ENCODE results near the gene RALGPS1. TPM values are rescaled to one million over a fixed set of nuclear protein-coding genes. Genes with fewer than 3 reads are reported as not detected.

RALGPS1 gene
- total and polyA plus RNA-seq, 2 of the 8 experiments (the other 6 are each of a cell fraction or from before 2014, with no cell fraction given) = 20.0 to 23.5 TPM

DNA sequence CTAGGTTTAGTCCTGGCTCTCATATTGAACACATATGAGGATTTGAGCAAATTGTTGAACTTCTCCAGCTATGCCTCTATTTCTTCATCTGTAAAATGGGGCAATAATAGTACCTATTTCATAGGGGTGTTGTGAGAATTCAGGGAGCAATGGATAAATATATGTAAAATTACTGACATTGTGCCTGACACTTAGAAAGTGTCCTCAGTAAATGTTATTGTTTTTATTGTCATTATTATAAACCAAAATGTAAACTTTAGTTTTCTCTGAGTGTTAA is 106.2 kb downstream of the RALGPS1 start:
- H2BK120ac ChIP-seq (replicated peaks; ENCODE audit: low read depth, low read length) = no peak overlapping the region
- H3K18ac ChIP-seq (ENCODE audit: extremely low read depth, low read length) = no peak overlapping the region
- H4K91ac ChIP-seq (replicated peaks; ENCODE audit: insufficient read length, low read length) = no peak overlapping the region
- no peak overlapping the region for H4K5ac ChIP-seq (ENCODE audit: insufficient read length, low read depth, low read length)
- CTCF ChIA-PET (ENCODE audit: partially characterized antibody) = interaction anchor here (0.7 kb wide), 2 partner anchors 55 to 139 kb away, joined by 3 to 4 read pairs; no protein-coding TSS in a partner anchor
- H3K9me3 ChIP-seq (ENCODE audit: insufficient read depth in 2 of 2, low read depth in 1 of 2, low read length in 1 of 2) = no peaks in the 10 kb centered on the region
- no peak overlapping the region for H2BK5ac ChIP-seq (ENCODE audit: low read depth, low read length)
- no peak overlapping the region for H3K56ac ChIP-seq (replicated peaks; ENCODE audit: insufficient read length, low read depth, low read length)
- no peak overlapping the region for H3K14ac ChIP-seq (ENCODE audit: insufficient read length)
- POLR2A ChIA-PET (ENCODE audit: partially characterized antibody) = no interaction called here
- DNase-seq (ENCODE audit: low read depth in 1 of 2, low spot score in 2 of 2) (no peak), FAIRE-seq (no peak)
- H2AFZ ChIP-seq (ENCODE audit: low read length) = no peak overlapping the region
- no peaks in the 10 kb centered on the region for H3K23me2 ChIP-seq (ENCODE audit: low read depth, low read length)
- no peak overlapping the region for H2AK5ac ChIP-seq (ENCODE audit: low read depth, low read length)
- H3K23ac ChIP-seq (ENCODE audit: insufficient read length) = no peak overlapping the region
- no peak overlapping the region for H2BK15ac ChIP-seq (ENCODE audit: low read length)
- no peaks in the 10 kb centered on the region for H3K27me3 ChIP-seq (replicated peaks in 1 of 4; ENCODE audit: control insufficient read depth in 3 of 4, extremely low read depth in 1 of 4, insufficient read depth in 3 of 4, low read length in 3 of 4)
- no peak overlapping the region for H2BK12ac ChIP-seq (ENCODE audit: low read depth, low read length)
- H2BK20ac ChIP-seq (ENCODE audit: low read length) = no peak overlapping the region
- TF ChIP-seq, protein P1, sequence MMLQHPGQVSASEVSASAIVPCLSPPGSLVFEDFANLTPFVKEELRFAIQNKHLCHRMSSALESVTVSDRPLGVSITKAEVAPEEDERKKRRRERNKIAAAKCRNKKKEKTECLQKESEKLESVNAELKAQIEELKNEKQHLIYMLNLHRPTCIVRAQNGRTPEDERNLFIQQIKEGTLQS (IDR thresholded peaks at IDR 0.05; ENCODE audit: insufficient read depth, low read depth, low read length) = no peak
- TF ChIP-seq ASH2L (IDR thresholded peaks at IDR 0.05; ENCODE audit: low read length) (no peak), SIN3A (conservative IDR thresholded peaks at IDR 0.05 in 1 of 2, IDR thresholded peaks at IDR 0.05 in 1 of 2; ENCODE audit: low read depth in 1 of 2, low read length in 2 of 2) (no peak), TAF1 (IDR thresholded peaks at IDR 0.05; ENCODE audit: low read depth, low read length) (no peak)
- H4K20me1 ChIP-seq (replicated peaks in 1 of 2; ENCODE audit: control insufficient read depth in 1 of 2, insufficient read depth in 2 of 2, low read length in 2 of 2) = peaks cover 0 to 4% of the 10 kb centered on the region in 2 experiments
- no peaks in the 10 kb centered on the region for H3K79me1 ChIP-seq (ENCODE audit: low read depth, low read length)
- no peaks in the 10 kb centered on the region for H3K79me2 ChIP-seq (ENCODE audit: control insufficient read depth in 1 of 2, insufficient read depth in 2 of 2, low read length in 2 of 2)
- no peak overlapping the region for H3K4ac ChIP-seq (replicated peaks; ENCODE audit: insufficient read length, low read depth, low read length)
- no peak overlapping the region for H3K27ac ChIP-seq (ENCODE audit: low read depth, low read length)
- no peaks in the 10 kb centered on the region for H3K36me3 ChIP-seq (ENCODE audit: control insufficient read depth in 2 of 4, insufficient read depth in 4 of 4, low read length in 3 of 4)
- no peaks in the 10 kb centered on the region for H3K4me1 ChIP-seq (replicated peaks in 1 of 4; ENCODE audit: control insufficient read depth in 3 of 4, insufficient read depth in 4 of 4, low read length in 3 of 4)
- H3K4me2 ChIP-seq (ENCODE audit: insufficient read depth in 1 of 2, low read depth in 2 of 2, low read length in 2 of 2) = no peak overlapping the region
- no peak overlapping the region for H3K4me3 ChIP-seq (ENCODE audit: extremely low read depth in 1 of 4, insufficient read depth in 2 of 4, low read depth in 3 of 4, low read length in 4 of 4)
- no peak overlapping the region for H3K9ac ChIP-seq (replicated peaks in 1 of 4; ENCODE audit: extremely low read depth in 1 of 4, low read depth in 3 of 4, low read length in 3 of 4)
- no peak overlapping the region for H4K8ac ChIP-seq (ENCODE audit: extremely low read depth, insufficient read depth, low read length)

Measured in H1 (cell line).